Measurements from ENCODE around the gene ETS2. TPM values are rescaled to one million over a fixed set of nuclear protein-coding genes. Genes with fewer than 3 reads are reported as not detected.

Gene ETS2
- total and polyA plus RNA-seq, 2 of the 8 experiments (the other 6 are each of a cell fraction or from before 2014, with no cell fraction given) = 11.0 to 45.1 TPM

DNA sequence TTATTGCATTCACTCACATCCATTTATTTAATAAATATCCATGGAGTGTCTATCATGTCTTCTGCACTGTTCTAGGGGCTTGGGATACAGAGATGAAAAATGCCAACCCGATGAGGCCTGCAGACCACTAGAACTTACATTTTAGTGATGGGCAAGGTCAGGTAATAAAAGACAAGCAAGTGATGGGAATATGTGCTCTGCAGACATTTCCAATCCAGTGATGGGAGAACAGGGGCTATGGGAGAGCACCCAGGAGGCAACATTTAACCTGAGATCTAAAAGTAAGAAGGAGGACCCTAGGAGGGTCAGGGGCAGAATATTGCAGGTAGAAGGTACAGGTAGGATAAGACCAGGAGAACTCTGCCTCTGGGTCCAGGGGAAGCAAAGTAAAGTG, 53.1 kb downstream of the ETS2 start (continued):
- TF ChIP-seq, protein P1, sequence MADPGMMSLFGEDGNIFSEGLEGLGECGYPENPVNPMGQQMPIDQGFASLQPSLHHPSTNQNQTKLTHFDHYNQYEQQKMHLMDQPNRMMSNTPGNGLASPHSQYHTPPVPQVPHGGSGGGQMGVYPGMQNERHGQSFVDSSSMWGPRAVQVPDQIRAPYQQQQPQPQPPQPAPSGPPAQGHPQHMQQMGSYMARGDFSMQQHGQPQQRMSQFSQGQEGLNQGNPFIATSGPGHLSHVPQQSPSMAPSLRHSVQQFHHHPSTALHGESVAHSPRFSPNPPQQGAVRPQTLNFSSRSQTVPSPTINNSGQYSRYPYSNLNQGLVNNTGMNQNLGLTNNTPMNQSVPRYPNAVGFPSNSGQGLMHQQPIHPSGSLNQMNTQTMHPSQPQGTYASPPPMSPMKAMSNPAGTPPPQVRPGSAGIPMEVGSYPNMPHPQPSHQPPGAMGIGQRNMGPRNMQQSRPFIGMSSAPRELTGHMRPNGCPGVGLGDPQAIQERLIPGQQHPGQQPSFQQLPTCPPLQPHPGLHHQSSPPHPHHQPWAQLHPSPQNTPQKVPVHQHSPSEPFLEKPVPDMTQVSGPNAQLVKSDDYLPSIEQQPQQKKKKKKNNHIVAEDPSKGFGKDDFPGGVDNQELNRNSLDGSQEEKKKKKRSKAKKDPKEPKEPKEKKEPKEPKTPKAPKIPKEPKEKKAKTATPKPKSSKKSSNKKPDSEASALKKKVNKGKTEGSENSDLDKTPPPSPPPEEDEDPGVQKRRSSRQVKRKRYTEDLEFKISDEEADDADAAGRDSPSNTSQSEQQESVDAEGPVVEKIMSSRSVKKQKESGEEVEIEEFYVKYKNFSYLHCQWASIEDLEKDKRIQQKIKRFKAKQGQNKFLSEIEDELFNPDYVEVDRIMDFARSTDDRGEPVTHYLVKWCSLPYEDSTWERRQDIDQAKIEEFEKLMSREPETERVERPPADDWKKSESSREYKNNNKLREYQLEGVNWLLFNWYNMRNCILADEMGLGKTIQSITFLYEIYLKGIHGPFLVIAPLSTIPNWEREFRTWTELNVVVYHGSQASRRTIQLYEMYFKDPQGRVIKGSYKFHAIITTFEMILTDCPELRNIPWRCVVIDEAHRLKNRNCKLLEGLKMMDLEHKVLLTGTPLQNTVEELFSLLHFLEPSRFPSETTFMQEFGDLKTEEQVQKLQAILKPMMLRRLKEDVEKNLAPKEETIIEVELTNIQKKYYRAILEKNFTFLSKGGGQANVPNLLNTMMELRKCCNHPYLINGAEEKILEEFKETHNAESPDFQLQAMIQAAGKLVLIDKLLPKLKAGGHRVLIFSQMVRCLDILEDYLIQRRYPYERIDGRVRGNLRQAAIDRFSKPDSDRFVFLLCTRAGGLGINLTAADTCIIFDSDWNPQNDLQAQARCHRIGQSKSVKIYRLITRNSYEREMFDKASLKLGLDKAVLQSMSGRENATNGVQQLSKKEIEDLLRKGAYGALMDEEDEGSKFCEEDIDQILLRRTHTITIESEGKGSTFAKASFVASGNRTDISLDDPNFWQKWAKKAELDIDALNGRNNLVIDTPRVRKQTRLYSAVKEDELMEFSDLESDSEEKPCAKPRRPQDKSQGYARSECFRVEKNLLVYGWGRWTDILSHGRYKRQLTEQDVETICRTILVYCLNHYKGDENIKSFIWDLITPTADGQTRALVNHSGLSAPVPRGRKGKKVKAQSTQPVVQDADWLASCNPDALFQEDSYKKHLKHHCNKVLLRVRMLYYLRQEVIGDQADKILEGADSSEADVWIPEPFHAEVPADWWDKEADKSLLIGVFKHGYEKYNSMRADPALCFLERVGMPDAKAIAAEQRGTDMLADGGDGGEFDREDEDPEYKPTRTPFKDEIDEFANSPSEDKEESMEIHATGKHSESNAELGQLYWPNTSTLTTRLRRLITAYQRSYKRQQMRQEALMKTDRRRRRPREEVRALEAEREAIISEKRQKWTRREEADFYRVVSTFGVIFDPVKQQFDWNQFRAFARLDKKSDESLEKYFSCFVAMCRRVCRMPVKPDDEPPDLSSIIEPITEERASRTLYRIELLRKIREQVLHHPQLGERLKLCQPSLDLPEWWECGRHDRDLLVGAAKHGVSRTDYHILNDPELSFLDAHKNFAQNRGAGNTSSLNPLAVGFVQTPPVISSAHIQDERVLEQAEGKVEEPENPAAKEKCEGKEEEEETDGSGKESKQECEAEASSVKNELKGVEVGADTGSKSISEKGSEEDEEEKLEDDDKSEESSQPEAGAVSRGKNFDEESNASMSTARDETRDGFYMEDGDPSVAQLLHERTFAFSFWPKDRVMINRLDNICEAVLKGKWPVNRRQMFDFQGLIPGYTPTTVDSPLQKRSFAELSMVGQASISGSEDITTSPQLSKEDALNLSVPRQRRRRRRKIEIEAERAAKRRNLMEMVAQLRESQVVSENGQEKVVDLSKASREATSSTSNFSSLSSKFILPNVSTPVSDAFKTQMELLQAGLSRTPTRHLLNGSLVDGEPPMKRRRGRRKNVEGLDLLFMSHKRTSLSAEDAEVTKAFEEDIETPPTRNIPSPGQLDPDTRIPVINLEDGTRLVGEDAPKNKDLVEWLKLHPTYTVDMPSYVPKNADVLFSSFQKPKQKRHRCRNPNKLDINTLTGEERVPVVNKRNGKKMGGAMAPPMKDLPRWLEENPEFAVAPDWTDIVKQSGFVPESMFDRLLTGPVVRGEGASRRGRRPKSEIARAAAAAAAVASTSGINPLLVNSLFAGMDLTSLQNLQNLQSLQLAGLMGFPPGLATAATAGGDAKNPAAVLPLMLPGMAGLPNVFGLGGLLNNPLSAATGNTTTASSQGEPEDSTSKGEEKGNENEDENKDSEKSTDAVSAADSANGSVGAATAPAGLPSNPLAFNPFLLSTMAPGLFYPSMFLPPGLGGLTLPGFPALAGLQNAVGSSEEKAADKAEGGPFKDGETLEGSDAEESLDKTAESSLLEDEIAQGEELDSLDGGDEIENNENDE (IDR thresholded peaks at IDR 0.05; ENCODE audit: insufficient replicate concordance, low read length) = no peak
- TF ChIP-seq TCF12 (IDR thresholded peaks at IDR 0.05; ENCODE audit: low read depth, low read length) (no peak), GABPA (IDR thresholded peaks at IDR 0.05; ENCODE audit: borderline replicate concordance, insufficient read depth, low read length) (no peak), HDAC6 (IDR thresholded peaks at IDR 0.05; ENCODE audit: low read depth, low read length) (no peak), ZNF274 (IDR thresholded peaks at IDR 0.05; ENCODE audit: borderline replicate concordance, extremely low read depth, low read length) (no peak), SUZ12 (IDR thresholded peaks at IDR 0.05; ENCODE audit: low read length) (no peak)
